ENCODE results near the gene TUT1.
A peak's percentile ranks its signal among the peaks of the same experiment; 100 is the strongest.
"Not testable (repeated sequence)": the region's sequence is repeated elsewhere in the genome, so short reads cannot be mapped to it uniquely, and the experiment has no call there.

TUT1 gene

DNA sequence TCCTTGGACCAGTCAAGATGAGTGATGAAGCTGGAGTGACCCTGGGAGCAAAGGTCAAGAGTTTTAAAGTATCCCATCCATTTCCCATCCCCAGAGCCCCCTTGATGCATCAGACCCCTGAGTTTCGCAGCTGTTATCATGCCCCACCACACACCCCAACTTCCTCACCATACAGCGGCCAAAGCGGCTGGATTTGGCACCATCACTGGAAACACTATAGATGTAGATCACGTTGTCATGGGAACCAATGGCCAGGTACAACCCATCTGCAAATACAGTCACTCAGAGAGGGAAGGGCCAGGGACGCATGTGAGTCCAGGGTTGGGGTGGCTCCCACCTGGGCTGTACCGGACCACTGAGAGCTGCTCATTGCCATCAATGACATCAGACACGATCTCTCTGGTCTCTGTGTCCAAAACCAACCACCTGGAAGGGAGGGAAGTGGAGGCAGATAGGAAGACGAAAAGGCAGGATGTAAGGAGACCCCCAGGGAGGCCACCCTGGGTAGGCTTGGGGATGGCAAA is 12.5 kb upstream of the TUT1 start:
- no peak for DNase-seq

DNA sequence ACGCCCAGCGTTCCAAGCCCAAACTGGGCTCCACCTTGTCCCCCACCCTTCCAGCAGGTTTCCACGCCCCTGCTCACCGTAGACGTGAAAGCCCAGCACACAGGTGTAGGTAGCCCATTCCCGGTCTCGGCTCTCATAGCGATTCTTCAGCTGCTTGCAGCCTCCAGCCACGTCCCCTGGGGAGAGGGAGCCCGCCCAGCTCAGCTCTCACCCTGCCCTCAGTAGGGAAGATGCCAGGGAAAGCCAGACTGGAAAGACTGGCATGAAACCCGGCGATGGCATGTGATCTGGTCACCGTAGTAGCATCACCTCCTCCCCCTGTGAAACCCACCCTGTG is 11.7 kb upstream of the TUT1 start:
- DNase-seq, result no peak

DNA sequence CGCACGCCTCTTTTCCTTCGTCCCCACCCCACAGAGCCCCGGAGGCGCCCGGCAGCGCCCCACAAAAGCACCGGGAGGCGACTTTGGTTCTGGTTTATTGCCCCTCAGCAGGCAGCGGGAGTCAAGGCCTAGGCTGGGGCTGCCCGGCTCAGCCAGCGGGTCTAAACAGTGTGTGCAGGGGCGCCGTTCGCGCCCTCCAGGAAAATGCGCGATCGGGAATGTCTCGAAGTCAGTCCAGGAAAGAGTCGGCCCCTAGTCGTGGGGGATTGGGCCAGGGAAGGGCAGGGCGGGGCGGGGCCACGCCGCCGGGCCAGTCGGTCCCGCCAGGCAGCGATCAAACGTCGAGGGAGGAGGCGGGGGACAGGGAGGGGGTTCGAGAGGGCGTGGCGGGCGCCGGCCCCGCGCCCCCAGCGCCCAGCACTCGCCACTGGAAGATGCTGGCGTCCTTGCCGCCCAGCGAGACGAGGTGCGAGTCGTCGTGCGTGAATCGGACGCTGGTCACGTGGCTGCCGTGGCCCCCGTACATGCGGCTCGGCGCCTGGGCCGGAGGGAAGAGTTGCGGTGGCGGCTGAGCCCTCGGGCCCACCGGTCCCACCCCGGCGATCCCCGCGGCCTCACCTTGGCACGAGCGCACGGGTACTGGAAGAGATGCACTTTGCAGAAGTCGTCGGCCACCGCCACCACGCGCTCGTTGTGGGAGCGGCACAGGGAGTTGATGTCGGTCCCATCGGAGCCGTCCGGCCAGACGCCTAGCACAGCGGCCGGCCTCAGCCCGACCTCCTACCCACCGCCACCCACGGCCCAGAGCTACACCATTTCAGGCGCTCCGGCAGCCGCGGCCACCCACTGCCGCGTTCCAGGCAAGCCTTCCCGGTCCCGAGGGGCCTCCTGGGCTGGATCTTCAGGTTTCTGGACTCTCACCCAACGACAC is 11.1 kb upstream of the TUT1 start:
- DNase-seq, result peak; percentile 71 to 82

DNA sequence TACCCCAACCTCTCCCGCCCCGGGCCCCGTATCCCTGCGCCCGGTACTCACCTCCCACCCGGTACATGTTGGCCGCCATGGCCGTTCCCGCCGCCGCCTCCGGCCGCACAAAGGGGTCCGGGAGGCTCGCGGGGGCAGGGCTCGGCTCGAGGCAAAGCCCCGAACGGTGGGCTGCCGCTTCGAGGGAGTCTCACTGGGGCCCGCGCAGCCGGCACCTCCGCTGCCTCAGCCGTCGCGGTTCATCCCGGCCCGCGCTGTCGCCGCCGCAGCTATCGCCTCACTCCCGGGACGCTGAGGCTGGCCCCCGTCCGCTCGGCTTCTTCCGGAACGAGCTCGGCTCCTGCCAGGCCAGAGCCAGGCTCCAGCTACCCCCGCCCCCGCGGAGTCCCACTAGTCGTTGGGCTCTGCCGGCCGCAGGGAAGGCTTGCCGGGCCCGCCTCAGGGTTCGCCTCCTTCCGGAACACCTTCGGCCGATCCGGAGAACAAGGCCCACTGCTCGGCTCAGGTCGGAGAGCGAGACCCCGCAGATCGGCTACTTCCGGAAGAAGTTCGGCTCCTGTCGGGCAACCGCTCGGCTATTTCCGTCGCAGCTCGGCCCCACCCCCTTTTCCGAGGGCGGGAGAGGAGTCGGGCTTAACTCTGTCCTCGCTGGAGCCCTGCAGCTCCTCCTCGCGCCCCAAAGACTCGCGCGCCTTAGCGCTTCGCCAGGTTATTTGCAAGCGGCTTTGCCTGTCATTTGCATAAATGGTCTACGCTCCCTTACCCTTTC is 10.2 kb upstream of the TUT1 start, which contains the start of gene MTA2:
MTA2 (minus strand) TSS at position 494 of the 769 bp plus-strand sequence; CDS start at position 79, 415 bp downstream.
- DNase-seq, result peak; percentile 94 to 96

DNA sequence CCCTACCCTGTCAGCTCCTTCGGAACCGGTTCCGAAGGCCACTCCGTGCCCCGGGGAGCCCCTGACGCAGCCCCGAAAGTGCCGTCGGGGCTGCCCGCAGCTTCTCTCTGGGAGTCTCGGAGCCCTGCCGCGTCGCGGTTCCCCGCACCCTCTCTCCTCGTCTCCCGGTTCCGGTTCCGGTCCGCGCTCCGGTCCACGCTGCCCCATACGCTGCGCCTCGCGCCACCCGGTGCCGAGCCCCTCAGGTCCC is 9.7 kb upstream of the TUT1 start:
- DNase-seq, result no peak

DNA sequence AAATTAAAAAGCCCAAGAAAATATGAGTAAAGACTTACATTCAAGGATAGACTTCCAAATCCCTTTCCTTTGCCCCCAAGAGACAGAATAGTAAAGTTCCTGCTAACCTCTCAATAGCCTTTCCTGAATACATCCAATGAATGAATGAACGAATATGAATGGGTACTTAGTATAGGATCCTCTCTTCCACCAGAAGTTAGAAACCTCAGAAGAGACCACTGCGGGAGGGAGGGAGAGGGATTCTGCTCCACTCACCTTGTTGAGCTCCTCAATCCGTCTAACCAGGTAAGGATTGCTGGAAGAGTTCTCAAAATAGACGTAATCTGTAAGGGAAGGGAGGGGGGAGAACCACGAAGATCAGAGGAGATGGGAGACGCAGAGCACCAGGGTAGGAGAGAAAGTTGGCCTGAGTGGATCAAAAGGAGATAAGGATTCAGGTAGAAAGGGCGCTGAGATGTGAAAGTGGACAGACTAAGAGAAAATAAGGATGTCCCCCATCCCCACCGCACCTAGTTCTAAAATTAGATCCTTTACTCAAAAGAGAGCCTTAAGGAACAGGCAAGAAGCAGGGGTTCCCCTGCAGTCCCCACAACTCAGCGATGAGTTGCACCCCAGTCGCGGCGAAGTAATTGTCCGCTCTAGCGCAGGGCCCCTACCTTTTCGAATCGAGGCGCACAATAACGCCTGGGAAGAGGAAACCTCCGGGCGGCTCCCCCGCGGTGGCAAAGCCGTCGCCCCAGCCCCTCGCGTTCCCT is 9.2 kb upstream of the TUT1 start:
- no peak for DNase-seq

DNA sequence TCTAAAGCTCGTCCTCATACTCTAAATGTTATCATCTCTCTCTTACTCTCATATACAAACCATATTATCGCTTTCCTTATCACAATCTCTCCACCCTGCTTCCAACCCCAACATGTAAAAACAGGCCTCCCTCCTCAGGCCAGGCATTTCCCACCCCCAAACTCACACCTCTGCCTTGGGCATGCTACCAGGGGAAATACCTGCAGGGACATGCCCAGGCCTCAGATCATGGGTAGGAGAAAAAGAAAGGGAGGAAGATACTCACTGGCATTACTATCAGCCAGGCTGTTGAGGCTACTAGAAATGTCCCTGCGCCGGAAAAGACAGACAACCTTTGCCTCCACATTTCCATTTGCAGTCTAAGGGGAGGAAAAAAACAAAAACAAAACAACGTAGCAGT is 8.6 kb upstream of the TUT1 start:
- no peak for DNase-seq

DNA sequence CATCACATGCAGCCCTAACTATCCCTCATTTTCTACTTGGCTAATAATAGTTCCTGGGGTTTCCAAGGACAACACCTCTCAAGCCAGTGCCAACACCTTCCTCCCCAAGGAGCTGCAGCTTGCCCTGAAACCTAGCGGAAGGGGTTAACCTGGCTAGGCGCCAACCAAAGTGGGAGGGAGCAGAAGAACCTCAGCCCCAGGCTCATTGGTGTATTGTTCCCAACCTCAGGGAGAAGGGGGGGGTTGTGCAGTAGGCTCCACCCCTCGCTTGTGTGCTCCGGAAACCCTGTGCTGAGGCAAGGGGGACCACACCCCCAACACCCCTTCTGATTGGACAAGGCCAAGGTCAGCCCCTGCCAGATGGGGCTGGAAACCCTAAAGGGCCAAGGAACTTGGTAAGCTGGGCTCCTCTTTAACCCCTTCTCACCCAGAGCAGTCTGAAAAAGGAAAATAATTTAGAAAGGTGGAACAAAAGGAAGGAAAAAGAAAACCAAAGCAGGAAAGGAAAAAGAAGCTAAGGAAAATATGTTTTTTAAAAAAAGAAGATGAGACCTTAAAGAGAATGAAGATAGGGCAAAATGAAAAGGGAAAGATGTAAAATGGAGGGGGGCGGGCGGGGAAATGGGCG is 7.9 kb upstream of the TUT1 start:
- peak; percentile 88 to 91 for DNase-seq

DNA sequence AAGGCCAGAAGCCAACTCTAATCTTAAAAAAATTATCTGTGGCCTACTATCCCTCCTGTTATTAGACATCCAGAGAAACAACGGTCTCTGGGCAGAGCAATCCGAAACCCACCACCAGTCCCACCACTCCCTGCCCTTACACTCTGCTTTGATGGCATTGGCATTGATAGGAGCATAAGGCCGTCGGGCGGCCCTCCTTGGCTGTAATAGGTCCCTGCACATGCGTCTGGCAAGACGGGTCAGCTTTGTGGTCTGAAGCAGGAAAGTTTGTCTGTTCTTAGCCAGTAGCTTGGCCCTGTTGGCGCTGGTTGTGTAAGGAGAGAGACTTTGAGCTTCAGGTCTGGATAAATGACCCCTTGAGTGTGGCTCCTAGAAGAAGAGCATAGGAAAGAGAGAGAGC is 3.8 kb upstream of the TUT1 start:
- DNase-seq, result no peak

DNA sequence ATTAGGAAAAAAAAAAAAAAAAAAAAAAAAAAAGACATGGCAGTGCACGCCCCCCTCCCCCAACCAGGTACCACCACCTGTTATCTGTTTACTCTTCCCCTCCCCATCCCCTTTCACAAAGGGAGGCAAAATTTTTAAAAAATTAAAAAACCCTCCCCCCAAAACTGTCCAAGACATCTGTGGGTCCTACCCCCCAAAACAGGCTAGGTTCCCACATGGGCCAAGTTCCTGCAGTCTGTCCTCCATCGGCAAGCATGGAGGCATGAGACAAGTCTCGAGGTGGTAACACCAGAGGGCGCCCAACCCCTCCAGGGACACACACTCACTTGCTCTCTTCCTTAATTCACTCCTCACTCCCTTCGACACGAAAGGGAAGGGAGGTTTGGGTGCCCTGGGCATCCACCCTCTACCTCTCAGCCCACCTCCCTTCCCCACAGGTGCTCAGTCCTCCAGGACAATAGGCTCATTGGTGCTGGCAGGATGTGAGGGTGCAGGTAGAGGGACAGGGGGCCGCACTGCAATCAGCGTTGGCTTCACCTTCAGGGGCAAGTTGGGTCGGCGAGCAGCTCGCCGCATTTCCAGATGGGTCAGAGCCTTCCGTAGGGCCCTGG is 2.2 kb upstream of the TUT1 start:
- peak; percentile 45 to 63 for DNase-seq

DNA sequence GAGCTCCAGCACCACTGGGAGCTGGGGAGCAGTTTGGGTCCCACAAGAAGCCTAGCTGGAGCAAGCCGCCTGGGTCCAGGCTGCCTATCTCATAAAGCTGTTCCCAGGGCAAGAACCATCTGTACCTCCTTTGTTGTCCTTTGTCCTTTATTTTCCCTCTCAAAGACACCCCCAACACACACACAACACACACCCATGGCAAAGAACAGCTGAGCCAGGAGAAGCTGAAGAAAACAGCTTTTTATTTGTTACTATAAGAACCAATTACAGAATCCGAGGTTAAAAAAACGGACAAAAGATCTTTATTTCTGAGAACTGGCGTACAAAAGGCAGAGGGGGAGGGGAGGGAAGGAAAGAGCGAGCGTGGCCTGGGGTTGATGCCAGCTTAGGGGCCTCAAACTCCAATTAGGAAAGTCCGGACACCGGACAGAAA is 1.7 kb upstream of the TUT1 start:
- DNase-seq, result peak; percentile 58 to 82

DNA sequence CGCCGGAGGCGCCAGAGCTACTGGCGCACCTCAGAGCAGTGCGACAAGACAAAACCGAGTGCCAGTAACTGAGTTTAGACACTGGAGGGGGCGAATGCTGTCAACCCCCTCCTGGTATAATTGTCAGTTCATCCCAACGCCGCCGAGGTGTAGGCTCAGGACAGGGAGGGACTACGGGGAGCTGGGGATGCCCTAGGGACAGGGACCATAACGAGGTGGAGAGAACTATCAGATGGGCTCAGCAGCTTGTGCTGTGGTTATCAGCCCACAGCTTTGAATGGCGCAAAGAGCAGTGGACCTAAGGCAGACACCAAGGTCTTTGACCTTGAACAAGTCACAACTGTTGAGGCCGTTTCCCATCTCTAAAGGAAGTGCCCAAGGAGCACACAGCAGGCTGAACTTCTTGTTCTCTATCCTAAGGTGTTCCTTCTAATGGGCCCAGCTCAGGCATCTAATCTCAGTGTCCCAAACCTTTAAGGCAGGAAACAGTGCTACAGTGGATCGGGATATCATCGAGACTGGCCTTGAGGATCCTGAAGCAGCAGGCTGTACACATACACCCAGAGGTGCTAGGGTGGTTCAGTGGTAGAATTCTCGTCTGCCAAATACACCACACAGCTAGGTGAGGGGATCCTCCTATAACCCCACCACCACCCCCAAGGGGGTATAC is 958 bp upstream of the TUT1 start:
- DNase-seq, result no peak

DNA sequence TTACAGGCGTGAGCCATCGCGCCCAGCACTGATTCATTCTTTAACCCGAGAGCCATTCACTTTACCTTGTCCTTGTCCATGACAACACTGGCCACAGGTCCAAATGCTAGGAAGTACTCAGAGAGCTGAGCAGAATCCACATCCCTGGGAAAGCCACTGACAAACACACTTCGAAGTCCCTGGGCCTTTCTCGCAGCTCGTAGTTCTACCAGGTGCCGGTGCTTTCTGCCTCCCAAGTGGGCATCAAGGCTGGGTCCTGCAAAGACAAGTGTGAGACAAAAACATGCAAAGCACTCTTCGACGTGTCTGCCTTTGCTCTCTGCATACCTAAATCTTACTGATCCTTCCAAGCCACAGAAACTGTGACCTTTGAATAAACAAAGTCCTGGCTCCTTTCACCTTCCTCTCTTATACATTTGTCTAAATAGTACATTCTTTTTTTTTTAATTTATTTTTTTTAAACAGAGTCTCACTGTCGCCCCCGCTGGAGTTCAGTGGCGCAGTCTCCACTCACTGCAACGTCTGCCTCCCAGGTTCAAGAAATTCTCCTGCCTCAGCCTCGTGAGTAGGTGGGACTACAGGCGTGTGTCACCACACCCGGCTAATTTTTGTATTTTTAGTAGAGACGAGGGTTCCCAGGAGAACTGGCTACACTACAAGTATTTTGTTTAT is 2.2 kb downstream of the TUT1 start:
- no peak for DNase-seq

DNA sequence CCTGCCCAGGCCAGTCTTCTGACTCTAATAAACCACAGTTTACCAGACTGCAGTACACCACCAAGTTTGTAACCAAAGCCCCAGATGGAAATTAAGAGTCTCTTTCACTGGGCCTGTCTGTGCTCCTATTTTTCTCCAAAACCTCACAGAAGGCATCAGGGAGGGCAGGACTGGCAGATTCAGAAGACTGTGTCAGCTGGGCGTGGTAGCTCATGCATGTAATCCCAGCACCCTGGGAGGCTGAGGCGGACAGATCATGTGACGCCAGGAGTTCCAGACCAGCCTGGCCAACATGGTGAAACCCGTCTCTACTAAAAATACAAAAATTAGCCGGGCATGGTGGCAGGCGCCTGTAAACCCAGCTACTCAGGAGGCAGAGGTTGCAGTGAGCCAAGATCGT is 6.0 kb downstream of the TUT1 start:
- not testable (repeated sequence) for DNase-seq

DNA sequence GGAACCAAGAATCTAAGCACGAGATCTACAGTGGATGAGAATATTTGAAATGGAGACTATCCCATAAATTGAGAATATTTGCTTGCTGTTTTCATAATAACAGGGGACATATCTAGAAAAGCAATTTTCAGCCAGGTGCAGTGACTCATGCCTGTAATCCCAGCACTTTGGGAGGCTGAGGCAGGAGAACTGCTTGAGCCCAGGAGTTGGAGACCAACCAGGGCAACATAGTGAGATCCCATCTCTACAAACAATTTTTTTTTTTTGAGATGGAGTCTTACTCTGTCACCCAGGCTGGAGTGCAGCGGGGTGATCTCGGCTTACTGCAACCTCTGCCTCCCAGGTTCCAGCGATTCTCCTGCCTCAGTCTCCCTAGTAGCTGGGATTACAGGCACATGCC is 9.6 kb downstream of the TUT1 start:
- DNase-seq, result not testable (repeated sequence)

DNA sequence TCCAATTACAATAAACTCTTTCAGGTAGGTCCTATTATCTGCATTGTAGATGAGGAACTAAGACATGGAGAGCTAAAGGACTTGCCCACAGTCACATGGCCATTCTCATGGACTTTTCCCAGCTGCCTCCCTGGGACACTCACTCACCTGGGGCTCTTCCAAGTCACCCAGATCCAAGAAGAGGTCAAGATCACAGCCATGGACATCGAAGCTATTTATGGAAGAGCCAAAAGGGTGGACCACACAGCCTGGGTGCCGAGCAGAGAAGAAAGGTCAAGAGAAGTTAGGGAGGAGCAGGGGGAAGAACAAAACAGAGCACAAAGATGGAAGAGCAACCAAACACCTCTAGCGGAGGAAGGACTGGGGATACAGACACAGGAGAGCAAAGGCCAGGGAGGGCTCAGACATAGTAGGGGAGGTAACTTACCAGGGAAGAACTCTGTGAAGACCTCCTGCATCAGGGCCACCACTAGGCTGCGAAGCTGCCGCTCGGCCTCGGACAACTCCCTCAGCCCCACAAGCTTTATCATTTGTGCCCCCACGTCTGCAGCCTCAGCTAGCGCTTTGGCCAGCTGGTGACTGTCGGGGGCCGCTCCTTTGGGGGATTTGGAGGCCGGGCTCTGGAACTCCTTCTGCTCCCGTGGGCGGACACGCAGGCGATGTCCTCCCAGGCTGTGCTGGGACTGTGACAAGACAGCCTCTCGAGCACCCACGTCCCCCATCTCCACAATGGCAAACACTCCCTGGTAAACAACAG is 10.2 kb downstream of the TUT1 start:
- DNase-seq, result no peak

DNA sequence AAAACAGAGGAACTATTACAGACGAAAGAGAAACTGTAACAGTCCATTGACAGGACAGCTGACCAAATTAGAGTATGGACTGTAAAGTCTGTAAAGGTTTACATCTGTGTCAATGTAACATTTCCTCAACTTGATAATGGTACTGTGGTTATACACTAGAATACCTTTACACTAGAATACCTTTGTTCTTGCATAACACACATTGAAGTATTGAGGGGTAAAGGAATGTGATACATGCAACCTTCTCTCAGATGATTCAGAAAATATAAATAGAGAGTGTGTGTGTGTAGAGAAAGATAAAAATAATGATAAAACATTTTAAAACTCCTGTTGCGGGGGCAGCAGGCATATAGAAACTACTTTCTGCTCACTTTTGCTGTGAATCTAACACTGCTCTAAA is 12.1 kb downstream of the TUT1 start:
- no peak for DNase-seq

DNA sequence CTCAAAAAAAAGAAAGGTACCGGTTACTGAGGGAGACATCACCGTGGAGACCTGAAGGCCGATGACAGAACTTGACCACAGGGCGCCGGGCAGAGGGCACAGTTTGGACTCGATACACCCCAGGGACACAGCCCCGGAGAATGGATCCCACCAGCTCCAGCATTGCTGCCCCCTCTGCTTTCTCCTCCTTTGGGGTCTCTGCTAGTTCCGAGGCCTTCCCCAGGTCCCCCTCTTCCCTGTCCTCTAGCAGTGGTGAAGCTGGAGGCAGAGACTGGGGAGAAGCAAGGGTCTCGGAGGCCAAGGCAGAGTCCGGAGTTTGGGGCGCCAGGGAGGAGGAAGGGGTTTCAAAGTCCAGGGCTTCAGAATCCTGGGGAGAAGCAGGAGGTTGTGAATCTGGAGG is 12.8 kb downstream of the TUT1 start:
- DNase-seq, result no peak

DNA sequence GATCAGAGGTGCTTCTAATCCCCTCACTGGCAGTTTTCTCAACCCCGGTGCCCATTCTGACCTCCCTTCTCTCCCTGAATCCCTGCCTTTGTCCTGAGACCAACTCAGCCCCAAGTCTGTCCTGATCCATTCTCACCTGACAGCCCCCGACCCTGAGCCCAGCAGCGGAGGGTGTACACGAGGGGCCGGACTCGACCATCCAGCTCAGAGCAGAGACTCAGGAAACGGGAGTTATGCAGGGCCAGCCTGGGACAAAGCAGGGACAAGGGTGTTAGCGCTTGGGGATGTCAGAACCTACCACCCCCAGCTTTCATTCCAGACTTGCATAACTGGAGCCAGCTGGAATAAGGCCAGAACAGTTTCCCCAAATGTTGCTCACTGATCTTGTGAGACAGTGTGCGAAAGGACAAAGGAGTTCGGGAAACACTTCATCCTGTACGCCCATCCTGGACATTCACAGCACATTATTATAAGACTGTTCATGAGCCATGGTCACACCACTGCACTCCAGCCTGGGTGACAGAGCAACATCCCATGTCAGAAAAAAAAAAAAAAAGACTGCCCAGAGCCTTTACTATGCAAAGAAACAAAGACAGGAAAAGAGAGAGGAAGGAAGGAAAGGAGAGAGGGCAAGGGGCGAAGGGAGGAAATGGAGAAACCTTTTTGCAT is 14.1 kb downstream of the TUT1 start:
- no peak for DNase-seq

DNA sequence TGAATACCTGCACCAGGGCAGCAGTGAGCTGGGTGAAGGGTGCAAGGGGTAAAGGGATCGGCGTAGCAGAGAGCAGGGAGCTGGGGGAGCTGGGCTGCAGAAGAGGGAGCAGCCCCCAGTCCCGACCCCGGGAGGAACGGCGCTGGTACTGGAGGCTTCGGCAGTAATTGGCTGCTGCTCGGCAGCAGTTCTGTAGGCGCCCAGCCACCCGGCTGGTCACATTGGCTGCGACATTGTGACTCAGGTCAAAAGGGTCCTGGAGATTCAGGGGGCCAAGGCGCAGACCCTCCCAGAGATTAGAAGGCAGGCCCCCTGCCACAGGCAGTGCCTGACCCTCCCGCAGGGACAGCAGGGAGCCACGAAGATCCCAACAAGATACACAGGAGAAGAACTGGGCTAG is 15.5 kb downstream of the TUT1 start:
- DNase-seq, result no peak

All from hippocampal formation (tissue), 2 donors.